ENCODE results near the gene DUSP11. TPM values are rescaled to one million over a fixed set of nuclear protein-coding genes. Genes with fewer than 3 reads are reported as not detected.

DUSP11 gene
- polyA plus RNA-seq, 1 experiment: 45.2 TPM

DNA sequence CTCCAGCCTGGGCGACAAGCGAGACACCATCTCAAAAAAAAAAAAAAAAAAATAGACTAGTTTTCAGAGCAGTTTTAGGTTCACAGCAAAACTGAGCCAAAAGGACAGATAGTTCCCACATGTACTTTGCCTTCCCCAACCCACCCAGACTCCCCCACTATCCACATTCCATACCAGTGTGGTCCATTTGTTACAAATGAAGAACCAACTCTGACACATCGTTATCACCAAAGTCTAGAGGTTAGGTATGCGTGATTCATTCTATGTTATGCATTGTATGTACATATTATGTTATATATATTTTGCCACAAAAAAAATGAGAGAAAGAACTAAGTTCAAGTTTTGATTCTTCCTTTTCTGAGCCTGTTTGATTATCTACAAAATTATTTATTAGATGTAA, 3.5 kb downstream of the DUSP11 start:
- ChIA-PET POLR2A (no interaction called here), CTCF (interaction anchor here (0.6 to 1.5 kb wide), 2 partner anchors 17 to 328 kb away, joined by 3 to 4 read pairs; no protein-coding TSS in a partner anchor)
- no peak for DNase-seq (ENCODE audit: low read depth, low spot score)
- Histone ChIP-seq H3K27me3 (ENCODE audit: control insufficient read depth, insufficient read depth, low read length) (no peaks in the 10 kb centered on the region), H3K4me3 (ENCODE audit: low read depth, low read length) (no peak overlapping the region), H3K9me3 (ENCODE audit: control insufficient read depth, insufficient read depth, low read length) (no peaks in the 10 kb centered on the region; the same call in 1 of the 2 replicates), H3K27ac (ENCODE audit: low read depth, low read length) (no peak overlapping the region)
- TF ChIP-seq, protein P1, sequence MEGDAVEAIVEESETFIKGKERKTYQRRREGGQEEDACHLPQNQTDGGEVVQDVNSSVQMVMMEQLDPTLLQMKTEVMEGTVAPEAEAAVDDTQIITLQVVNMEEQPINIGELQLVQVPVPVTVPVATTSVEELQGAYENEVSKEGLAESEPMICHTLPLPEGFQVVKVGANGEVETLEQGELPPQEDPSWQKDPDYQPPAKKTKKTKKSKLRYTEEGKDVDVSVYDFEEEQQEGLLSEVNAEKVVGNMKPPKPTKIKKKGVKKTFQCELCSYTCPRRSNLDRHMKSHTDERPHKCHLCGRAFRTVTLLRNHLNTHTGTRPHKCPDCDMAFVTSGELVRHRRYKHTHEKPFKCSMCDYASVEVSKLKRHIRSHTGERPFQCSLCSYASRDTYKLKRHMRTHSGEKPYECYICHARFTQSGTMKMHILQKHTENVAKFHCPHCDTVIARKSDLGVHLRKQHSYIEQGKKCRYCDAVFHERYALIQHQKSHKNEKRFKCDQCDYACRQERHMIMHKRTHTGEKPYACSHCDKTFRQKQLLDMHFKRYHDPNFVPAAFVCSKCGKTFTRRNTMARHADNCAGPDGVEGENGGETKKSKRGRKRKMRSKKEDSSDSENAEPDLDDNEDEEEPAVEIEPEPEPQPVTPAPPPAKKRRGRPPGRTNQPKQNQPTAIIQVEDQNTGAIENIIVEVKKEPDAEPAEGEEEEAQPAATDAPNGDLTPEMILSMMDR (IDR thresholded peaks at IDR 0.05; ENCODE audit: low read depth, low read length): no peak

DNA sequence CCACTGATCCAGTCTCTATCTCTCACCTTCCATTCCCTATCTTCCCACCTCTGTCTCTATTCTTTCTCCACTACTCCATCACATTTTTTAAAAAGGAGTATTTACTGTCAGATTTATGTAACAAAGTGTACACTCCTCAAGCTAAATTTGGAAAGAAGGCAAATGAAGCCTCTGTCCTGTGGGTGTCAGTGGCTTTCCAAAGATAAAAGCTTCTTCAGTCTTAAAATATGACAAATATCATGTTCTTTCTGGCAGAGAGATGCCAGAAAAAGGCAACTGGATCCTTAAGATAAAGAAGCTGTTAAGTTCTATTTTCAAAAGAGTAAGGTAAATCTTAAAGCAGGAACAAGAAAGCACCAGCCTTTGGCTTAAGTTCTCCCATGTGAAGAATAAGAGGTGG, 7.1 kb downstream of the DUSP11 start:
- H3K9me3 ChIP-seq (ENCODE audit: control insufficient read depth, insufficient read depth, low read length): no peaks in the 10 kb centered on the region
- no peak for DNase-seq (ENCODE audit: low read depth, low spot score)
- CTCF ChIA-PET: no interaction called here
- POLR2A ChIA-PET: no interaction called here
- TF ChIP-seq, protein P1 (IDR thresholded peaks at IDR 0.05; ENCODE audit: low read depth, low read length): no peak
- H3K4me3 ChIP-seq (ENCODE audit: low read depth, low read length): no peak overlapping the region
- H3K27ac ChIP-seq (ENCODE audit: low read depth, low read length): no peak overlapping the region
- H3K27me3 ChIP-seq (ENCODE audit: control insufficient read depth, insufficient read depth, low read length): no peaks in the 10 kb centered on the region

DNA sequence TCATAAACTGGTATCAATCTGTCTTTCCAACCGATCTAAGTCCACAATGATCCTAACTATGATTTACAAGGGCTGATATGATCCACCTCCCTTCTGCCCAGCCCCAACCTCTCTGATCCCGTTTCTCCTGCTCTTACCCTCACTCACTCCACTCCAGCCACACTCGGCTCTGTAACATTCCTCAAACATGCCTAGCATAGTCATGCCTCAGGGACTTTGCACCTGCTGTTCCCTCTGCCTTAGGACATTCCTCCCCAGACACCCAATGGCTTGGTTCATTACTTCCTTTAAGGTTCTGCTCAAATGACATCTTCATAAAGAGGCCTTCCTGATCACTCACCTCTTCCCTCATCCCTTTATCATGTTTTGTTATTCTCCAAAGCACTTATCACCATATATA, 9.2 kb downstream of the DUSP11 start:
- DNase-seq (ENCODE audit: low read depth, low spot score): no peak
- Histone ChIP-seq H3K27me3 (ENCODE audit: control insufficient read depth, insufficient read depth, low read length) (no peaks in the 10 kb centered on the region), H3K4me3 (ENCODE audit: low read depth, low read length) (no peak overlapping the region), H3K27ac (ENCODE audit: low read depth, low read length) (no peak overlapping the region), H3K9me3 (ENCODE audit: control insufficient read depth, insufficient read depth, low read length) (no peaks in the 10 kb centered on the region)
- ChIA-PET POLR2A (no interaction called here), CTCF (no interaction called here)
- TF ChIP-seq, protein P1 (IDR thresholded peaks at IDR 0.05; ENCODE audit: low read depth, low read length): no peak

DNA sequence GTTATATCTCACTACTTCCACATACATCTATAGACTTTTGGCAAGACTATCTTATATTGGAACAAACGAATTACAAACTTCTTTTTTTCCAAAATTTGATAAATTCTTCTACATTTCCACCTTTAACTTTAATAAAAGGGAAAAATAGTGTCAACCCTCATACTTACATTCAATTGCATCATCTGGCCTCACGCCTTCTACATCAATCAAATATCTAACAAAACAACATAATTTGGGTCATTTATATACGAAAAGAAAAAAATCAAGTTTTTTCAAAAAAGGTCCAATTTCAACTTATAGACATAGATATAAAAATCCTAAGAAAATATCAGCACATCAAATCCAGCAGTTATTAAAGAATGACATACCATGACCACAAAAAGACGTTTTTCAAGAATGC, 12.9 kb downstream of the DUSP11 start:
- no peak for DNase-seq (ENCODE audit: low read depth, low spot score)
- TF ChIP-seq, protein P1 (IDR thresholded peaks at IDR 0.05; ENCODE audit: low read depth, low read length): no peak
- Histone ChIP-seq H3K27ac (ENCODE audit: low read depth, low read length) (no peak overlapping the region), H3K9me3 (ENCODE audit: control insufficient read depth, insufficient read depth, low read length) (no peaks in the 10 kb centered on the region), H3K4me3 (ENCODE audit: low read depth, low read length) (no peak overlapping the region), H3K27me3 (ENCODE audit: control insufficient read depth, insufficient read depth, low read length) (no peaks in the 10 kb centered on the region)
- POLR2A ChIA-PET: no interaction called here
- CTCF ChIA-PET: no interaction called here

DNA sequence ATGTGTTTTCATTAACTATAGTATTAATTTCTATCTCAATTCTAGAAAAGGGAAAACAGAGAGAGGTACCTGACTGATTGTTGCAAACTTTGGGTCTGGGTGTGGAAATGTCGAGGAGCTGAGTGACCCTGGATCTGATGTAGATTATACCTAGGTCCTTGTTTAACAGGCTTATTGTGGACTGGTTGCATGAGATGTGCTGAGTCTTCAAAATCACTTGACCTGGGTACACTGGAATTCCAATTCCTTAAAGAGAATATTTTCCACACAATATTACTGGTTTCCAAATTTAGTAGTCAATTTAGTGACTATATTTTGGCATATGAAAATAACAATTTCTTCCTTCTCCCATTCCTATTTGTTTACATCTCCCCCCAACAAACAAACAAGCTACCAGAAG, 13.6 kb downstream of the DUSP11 start:
- H3K4me3 ChIP-seq (ENCODE audit: low read depth, low read length): no peak overlapping the region
- ChIA-PET POLR2A (no interaction called here), CTCF (no interaction called here)
- no peaks in the 10 kb centered on the region for H3K9me3 ChIP-seq (ENCODE audit: control insufficient read depth, insufficient read depth, low read length)
- no peak overlapping the region for H3K27ac ChIP-seq (ENCODE audit: low read depth, low read length)
- no peak for DNase-seq (ENCODE audit: low read depth, low spot score)
- no peaks in the 10 kb centered on the region for H3K27me3 ChIP-seq (ENCODE audit: control insufficient read depth, insufficient read depth, low read length)
- TF ChIP-seq, protein P1 (IDR thresholded peaks at IDR 0.05; ENCODE audit: low read depth, low read length): no peak
